Osteoblast (primary cell): ENCODE measurements around the gene AP4M1. TPM values are rescaled to one million over a fixed set of nuclear protein-coding genes. Genes with fewer than 3 reads are reported as not detected.
"Not testable (repeated sequence)": the region's sequence is repeated elsewhere in the genome, so short reads cannot be mapped to it uniquely, and the experiment has no call there.

ENCODE experiments used
- DNase-seq: peaks from one replicate; pipeline ENCODE4 v3.0.0; 2011; ENCODE audit warnings: low spot score, mixed read lengths; ENCODE audit not compliant: insufficient read length; ENCODE audit errors: missing footprints
- H2AFZ ChIP-seq: 2 replicates; pipeline ENCODE4 v1.6.0; 2011; ENCODE audit warnings: mild to moderate bottlenecking, low read length
- H3K27ac ChIP-seq: 2 replicates; pipeline ENCODE4 v1.5.1; 2011; ENCODE audit warnings: mild to moderate bottlenecking, low read depth, low read length, moderate library complexity
- H3K27me3 ChIP-seq: 2 replicates; pipeline ENCODE4 v1.6.0; 2012; ENCODE audit warnings: mild to moderate bottlenecking, control low read depth, inconsistent platforms, low read length, moderate library complexity; ENCODE audit not compliant: insufficient read depth
- H3K36me3 ChIP-seq: 2 replicates; pipeline ENCODE4 v1.5.1; 2011; ENCODE audit warnings: mild to moderate bottlenecking, low read length, control low read depth, moderate library complexity; ENCODE audit not compliant: insufficient read depth
- H3K4me1 ChIP-seq: 2 replicates; pipeline ENCODE4 v1.5.1; 2011; ENCODE audit warnings: mild to moderate bottlenecking, low read length, control low read depth, moderate library complexity; ENCODE audit not compliant: insufficient read depth
- H3K4me2 ChIP-seq: 2 replicates; pipeline ENCODE4 v1.6.0; 2011; ENCODE audit warnings: mild to moderate bottlenecking, low read length; ENCODE audit not compliant: insufficient read depth
- H3K4me3 ChIP-seq: fragments of 200-600 bp; sonication (generic); 3 replicates; pipeline ENCODE4 v1.5.1; 2012; ENCODE audit warnings: mild to moderate bottlenecking, low read length, inconsistent platforms; ENCODE audit not compliant: insufficient read depth
- H3K79me2 ChIP-seq: 2 replicates; pipeline ENCODE4 v1.6.0; 2012; ENCODE audit warnings: mild to moderate bottlenecking, low read length, control low read depth, inconsistent platforms; ENCODE audit not compliant: insufficient read depth
- H3K9me3 ChIP-seq: 2 replicates; pipeline ENCODE4 v1.5.1; 2011; ENCODE audit warnings: low read depth, low read length, control low read depth
- H4K20me1 ChIP-seq: 2 replicates; pipeline ENCODE4 v1.6.0; 2012; ENCODE audit warnings: mild to moderate bottlenecking, low read length, control low read depth; ENCODE audit not compliant: insufficient read depth
- total RNA-seq: library from RNA; depleted of rRNA; stranded (reverse); fragments of >200 nt; gene quantifications from 2 replicates; pipeline ENCODE4 v1.2.3, GENCODE V29; 2012
- TF ChIP-seq, protein P1 (sequence below): IDR thresholded peaks from 2 replicates; pipeline ENCODE4 v1.5.1; 2011; ENCODE audit warnings: mild to moderate bottlenecking, low read depth, low read length, moderate library complexity; ENCODE audit errors: extremely low read depth

The AP4M1 gene
- total RNA-seq, 1 donor = 19.5 TPM

DNA sequence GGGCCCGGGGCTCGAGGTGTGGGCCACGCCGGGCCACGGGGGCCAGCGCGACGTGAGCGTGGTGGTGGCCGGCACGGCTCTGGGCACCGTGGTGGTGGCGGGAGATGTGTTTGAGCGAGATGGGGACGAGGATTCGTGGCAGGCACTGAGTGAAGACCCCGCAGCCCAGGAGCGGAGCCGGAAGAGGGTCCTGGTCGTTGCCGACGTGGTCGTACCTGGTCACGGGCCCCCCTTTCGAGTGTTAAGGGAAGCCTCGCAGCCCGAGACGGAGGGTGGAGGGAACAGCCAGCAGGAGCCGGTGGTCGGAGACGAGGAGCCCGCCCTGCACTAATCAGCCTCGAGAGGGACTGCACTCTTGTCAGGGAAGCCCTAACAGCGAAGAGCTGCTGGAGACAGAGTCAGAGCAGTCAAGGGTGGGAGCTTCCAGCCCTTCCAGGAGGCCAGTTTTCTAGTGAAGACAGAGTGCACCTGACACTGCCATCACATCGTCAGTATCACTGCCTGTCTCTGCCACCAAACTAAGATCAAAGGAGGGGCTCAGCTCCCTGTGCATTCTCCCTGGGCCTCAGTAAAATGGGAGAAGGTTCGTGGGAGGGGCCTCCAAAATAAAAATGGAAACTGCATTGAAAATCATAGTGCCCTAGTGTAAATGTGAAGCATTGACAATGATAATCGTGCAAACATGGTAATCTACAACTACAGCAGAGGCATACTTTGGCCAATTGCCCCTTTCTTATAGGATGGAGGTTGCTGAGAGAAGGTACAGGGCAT is 26.6 kb downstream of the AP4M1 start:
- H3K4me2 ChIP-seq = peak overlapping the region; percentile 98
- no peaks in the 10 kb centered on the region for H3K9me3 ChIP-seq
- H2AFZ ChIP-seq = peak overlapping the region; percentile 91
- peaks cover 7% of the 10 kb centered on the region for H3K4me1 ChIP-seq
- H3K36me3 ChIP-seq = peaks cover 10% of the 10 kb centered on the region
- peak overlapping the region; percentile 92 for H3K27ac ChIP-seq
- no peaks in the 10 kb centered on the region for H4K20me1 ChIP-seq
- H3K79me2 ChIP-seq = peaks cover 5% of the 10 kb centered on the region
- H3K27me3 ChIP-seq = peaks cover 3% of the 10 kb centered on the region
- TF ChIP-seq, protein P1, sequence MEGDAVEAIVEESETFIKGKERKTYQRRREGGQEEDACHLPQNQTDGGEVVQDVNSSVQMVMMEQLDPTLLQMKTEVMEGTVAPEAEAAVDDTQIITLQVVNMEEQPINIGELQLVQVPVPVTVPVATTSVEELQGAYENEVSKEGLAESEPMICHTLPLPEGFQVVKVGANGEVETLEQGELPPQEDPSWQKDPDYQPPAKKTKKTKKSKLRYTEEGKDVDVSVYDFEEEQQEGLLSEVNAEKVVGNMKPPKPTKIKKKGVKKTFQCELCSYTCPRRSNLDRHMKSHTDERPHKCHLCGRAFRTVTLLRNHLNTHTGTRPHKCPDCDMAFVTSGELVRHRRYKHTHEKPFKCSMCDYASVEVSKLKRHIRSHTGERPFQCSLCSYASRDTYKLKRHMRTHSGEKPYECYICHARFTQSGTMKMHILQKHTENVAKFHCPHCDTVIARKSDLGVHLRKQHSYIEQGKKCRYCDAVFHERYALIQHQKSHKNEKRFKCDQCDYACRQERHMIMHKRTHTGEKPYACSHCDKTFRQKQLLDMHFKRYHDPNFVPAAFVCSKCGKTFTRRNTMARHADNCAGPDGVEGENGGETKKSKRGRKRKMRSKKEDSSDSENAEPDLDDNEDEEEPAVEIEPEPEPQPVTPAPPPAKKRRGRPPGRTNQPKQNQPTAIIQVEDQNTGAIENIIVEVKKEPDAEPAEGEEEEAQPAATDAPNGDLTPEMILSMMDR = no peak
- H3K4me3 ChIP-seq = peak overlapping the region; percentile 98
- DNase-seq = peak; percentile 63

DNA sequence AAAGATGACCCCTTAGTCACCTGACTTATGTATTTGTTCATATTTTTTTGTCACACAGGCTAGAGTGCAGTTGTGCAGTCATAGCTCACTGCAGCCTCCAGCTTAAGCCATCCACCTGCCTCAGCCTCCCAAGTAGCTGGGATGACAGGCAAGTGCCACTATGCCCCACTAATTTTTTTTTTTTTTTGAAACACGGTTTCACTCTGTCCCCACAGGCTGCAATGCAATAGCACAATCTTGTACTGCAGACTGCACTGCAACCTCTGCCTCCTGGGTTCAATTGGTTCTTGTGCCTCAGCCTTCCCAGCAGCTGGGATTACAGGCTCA is 27.2 kb downstream of the AP4M1 start:
- no peak for DNase-seq
- no peak overlapping the region for H3K27ac ChIP-seq
- H3K79me2 ChIP-seq = peaks cover 5% of the 10 kb centered on the region
- H3K4me3 ChIP-seq = no peak overlapping the region
- H4K20me1 ChIP-seq = no peaks in the 10 kb centered on the region
- peaks cover 10% of the 10 kb centered on the region for H3K36me3 ChIP-seq
- peak overlapping the region; percentile 98 for H3K4me2 ChIP-seq
- H3K9me3 ChIP-seq = no peaks in the 10 kb centered on the region
- H3K4me1 ChIP-seq = peaks cover 7% of the 10 kb centered on the region
- H2AFZ ChIP-seq = no peak overlapping the region
- TF ChIP-seq, protein P1 = no peak
- H3K27me3 ChIP-seq = peaks cover 3% of the 10 kb centered on the region

DNA sequence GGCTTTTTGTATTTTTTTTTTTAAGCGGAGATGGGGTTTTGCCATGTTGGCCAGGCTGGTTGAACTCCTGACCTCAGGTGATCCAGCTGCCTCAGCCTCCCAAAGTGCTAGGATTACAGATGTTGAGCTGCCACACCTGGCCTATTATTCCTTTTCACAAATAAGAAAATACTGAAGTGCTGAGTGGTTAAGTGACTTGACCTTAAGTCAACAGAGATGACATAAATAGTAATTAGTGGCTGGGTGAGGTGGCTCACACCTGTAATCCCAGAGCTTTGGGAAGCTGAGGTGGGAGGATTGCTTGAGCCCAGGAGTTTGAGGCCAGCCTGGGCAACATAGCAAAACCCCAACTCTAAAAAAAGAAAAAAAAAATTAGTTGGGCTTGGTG is 28.8 kb downstream of the AP4M1 start:
- not testable (repeated sequence) for H3K36me3 ChIP-seq, H4K20me1 ChIP-seq, H3K27me3 ChIP-seq, H2AFZ ChIP-seq, H3K4me2 ChIP-seq, H3K4me1 ChIP-seq, H3K79me2 ChIP-seq, H3K4me3 ChIP-seq, H3K9me3 ChIP-seq, DNase-seq, H3K27ac ChIP-seq

DNA sequence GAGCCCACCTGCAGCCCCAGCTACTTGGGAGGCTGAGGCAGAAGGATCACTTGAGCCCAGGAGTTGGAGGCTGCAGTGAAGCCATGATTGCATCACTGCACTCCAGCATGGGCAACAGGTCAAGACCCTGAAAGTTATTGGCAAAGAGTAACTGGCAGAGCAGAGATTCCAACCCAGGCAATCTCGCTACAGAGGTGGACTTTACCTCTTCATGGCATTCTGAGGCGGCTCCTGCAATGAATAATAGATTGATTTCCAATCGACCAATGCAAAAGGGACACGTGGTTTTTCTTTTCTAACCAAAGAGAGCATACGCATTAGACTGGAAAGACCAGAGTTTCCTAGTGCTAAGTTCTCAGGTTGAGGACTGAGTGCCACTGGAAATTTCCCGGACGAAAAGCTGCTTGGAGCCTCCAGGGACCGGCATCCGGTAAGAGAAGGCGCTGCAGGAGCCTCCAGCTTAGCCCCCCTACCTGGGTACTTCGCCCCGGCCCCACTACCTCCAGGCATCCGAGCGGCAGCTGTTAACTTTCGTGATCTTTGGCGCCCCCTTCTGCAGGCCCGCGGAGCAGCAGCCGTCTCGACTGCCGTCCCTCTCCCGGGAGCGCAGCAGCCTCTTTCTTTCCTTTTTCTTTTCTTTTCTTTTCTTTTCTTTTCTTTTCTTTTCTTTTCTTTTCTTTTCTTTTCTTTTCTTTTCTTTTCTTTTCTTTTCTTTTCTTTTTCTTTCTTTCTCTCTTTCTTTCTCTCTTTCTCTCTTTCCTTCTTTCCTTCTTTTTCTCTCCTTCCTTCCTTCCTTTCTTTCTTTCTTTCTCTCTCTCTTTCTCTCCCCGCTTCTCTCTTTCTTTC is 29.4 kb downstream of the AP4M1 start:
- Histone ChIP-seq H4K20me1 (no peaks in the 10 kb centered on the region), H2AFZ (peak overlapping the region; percentile 87), H3K9me3 (no peaks in the 10 kb centered on the region), H3K4me1 (peaks cover 7% of the 10 kb centered on the region), H3K27ac (no peak overlapping the region), H3K4me3 (peak overlapping the region; percentile 52), H3K36me3 (no peaks in the 10 kb centered on the region), H3K4me2 (peak overlapping the region; percentile 81), H3K79me2 (peaks cover 5% of the 10 kb centered on the region), H3K27me3 (peaks cover 3% of the 10 kb centered on the region)
- TF ChIP-seq, protein P1 = peak; percentile 74
- peak; percentile 93 for DNase-seq
